Endothelial cell of umbilical vein (primary cell): Measurements from ENCODE around the gene FRMD7. TPM values are rescaled to one million over a fixed set of nuclear protein-coding genes. Genes with fewer than 3 reads are reported as not detected.

Experiments used
- BruUV-seq: library from RNA; stranded (reverse); fragments of 400-500 nt; replicated peaks from 2 replicates; lab custom pipeline; 2021; lab: Mats Ljungman, UMichigan
- CTCF ChIA-PET: fragments of 300-600, 350-600 bp; sonication (Branson Sonifier 250); formaldehyde crosslinking; loops from one replicate; lab custom pipeline; 2021; ENCODE audit warnings: antibody characterized with exemption, inconsistent platforms; lab: Charles Lee
- POLR2A ChIA-PET: fragments of 300-600, 350-600 bp; sonication (Branson Sonifier 250); formaldehyde crosslinking; loops from one replicate; lab custom pipeline; 2021; ENCODE audit warnings: antibody characterized with exemption, inconsistent platforms; lab: Charles Lee
- DNase-seq: peaks from one replicate; pipeline ENCODE4 v3.0.0-alpha.2; 2011; ENCODE audit warnings: low read depth, low spot score
- FAIRE-seq: peaks from 2 replicates; lab custom pipeline; 2011; peaks lifted over from hg19 to GRCh38; lab: Jason Lieb, UNC
- H2AFZ ChIP-seq: 2 replicates; pipeline ENCODE4 v1.6.0; 2012; ENCODE audit warnings: low read depth, low read length, control low read depth, inconsistent platforms
- H3K27ac ChIP-seq: 2 replicates; pipeline ENCODE4 v1.5.1; 2011; ENCODE audit warnings: low read depth, mild to moderate bottlenecking, control low read depth, low read length, moderate library complexity; ENCODE audit not compliant: insufficient read depth
- H3K27me3 ChIP-seq, 2 experiments: 2 replicates each; pipeline versions ENCODE4 v1.6.0 to v1.6.1; 2011; ENCODE audit warnings: low read length in 2 of 2, mixed read lengths in 1 of 2; ENCODE audit not compliant: control insufficient read depth in 2 of 2, insufficient read depth in 2 of 2
- H3K36me3 ChIP-seq, 2 experiments: 2 replicates in 1 of 2; 3 replicates in 1 of 2; pipeline ENCODE4 v1.5.1; 2011; ENCODE audit warnings: low read length in 2 of 2, mild to moderate bottlenecking in 1 of 2, moderate library complexity in 1 of 2; ENCODE audit not compliant: control insufficient read depth in 2 of 2, insufficient read depth in 2 of 2; ENCODE audit errors: extremely low read depth in 1 of 2
- H3K4me1 ChIP-seq: 3 replicates; pipeline ENCODE4 v1.5.1; 2011; ENCODE audit warnings: mild to moderate bottlenecking, low read length; ENCODE audit not compliant: control insufficient read depth, insufficient read depth; ENCODE audit errors: extremely low read depth
- H3K4me2 ChIP-seq: 2 replicates; pipeline ENCODE4 v1.6.1; 2011; ENCODE audit warnings: low read length, control low read depth, mixed read lengths; ENCODE audit not compliant: insufficient read depth
- H3K4me3 ChIP-seq, 3 experiments: fragments of 200-600 bp in 1 of 3; sonication (generic), shearing (Covaris generic) in 1 of 3; replicated peaks in 1 of 3; 2 replicates each; pipeline ENCODE4 v1.5.1; 2011 to 2016; ENCODE audit warnings: control low read depth in 3 of 3, low read length in 3 of 3, mild to moderate bottlenecking in 2 of 3, inconsistent platforms in 1 of 3, low read depth in 1 of 3, moderate library complexity in 1 of 3; ENCODE audit not compliant: insufficient read depth in 1 of 3
- H3K79me2 ChIP-seq: 2 replicates; pipeline ENCODE4 v1.6.0; 2012; ENCODE audit warnings: low read length, inconsistent platforms; ENCODE audit not compliant: control insufficient read depth, insufficient read depth
- H3K9ac ChIP-seq: replicated peaks from 2 replicates; pipeline ENCODE3; 2011; ENCODE audit warnings: low read length, control low read depth; ENCODE audit not compliant: insufficient read depth; ENCODE audit errors: extremely low read depth
- H3K9me1 ChIP-seq: replicated peaks from 3 replicates; pipeline ENCODE4 v1.6.0; 2011; ENCODE audit warnings: mild to moderate bottlenecking, low read length; ENCODE audit not compliant: control insufficient read depth, insufficient read depth; ENCODE audit errors: extremely low read depth
- H3K9me3 ChIP-seq: replicated peaks from 2 replicates; pipeline ENCODE4 v1.5.1; 2012; ENCODE audit warnings: low read length, inconsistent platforms; ENCODE audit not compliant: control insufficient read depth, insufficient read depth
- H4K20me1 ChIP-seq: replicated peaks from 2 replicates; pipeline ENCODE3; 2011; ENCODE audit warnings: mild to moderate bottlenecking, low read length; ENCODE audit not compliant: control insufficient read depth, insufficient read depth; ENCODE audit errors: extremely low read depth
- EZH2 ChIP-seq: IDR thresholded peaks from 2 replicates; pipeline ENCODE4 v1.6.1; 2012; ENCODE audit warnings: borderline replicate concordance, low read depth, mild to moderate bottlenecking, moderate library complexity, low read length, inconsistent platforms; ENCODE audit not compliant: severe bottlenecking
- FOS ChIP-seq: IDR thresholded peaks from 2 replicates; pipeline ENCODE4 v1.6.1; 2011; ENCODE audit warnings: mild to moderate bottlenecking, low read length, moderate library complexity, borderline replicate concordance; ENCODE audit not compliant: insufficient read depth
- GATA2 ChIP-seq: IDR thresholded peaks from 2 replicates; pipeline ENCODE4 v1.7.0; 2011; ENCODE audit warnings: low read depth, mild to moderate bottlenecking, moderate library complexity, mixed read lengths, low read length; ENCODE audit not compliant: insufficient read length, insufficient read depth
- JUN ChIP-seq: IDR thresholded peaks from 2 replicates; pipeline ENCODE4 v1.6.1; 2011; ENCODE audit warnings: borderline replicate concordance, low read depth; ENCODE audit not compliant: insufficient read length, insufficient read depth
- MYC ChIP-seq: IDR thresholded peaks from one replicate; pipeline ENCODE4 v1.6.1; 2011; ENCODE audit warnings: mild to moderate bottlenecking, low read depth, low read length
- POLR2A ChIP-seq: IDR thresholded peaks from 2 replicates; pipeline ENCODE4 v1.6.1; 2012; ENCODE audit warnings: low read depth, mild to moderate bottlenecking, control low read depth, low read length
- POLR2AphosphoS5 ChIP-seq: IDR thresholded peaks from 2 replicates; pipeline ENCODE4 v1.6.1; 2012; ENCODE audit warnings: low read depth, mild to moderate bottlenecking, control low read depth, low read length, moderate library complexity; ENCODE audit not compliant: insufficient read depth
- dilution Hi-C: fragments of 300-500 bp; cut with MboI; formaldehyde crosslinking; loops from one replicate; pipeline ENCODE4 v1.15.0; 2019; ENCODE audit warnings: low sequenced_read_pairs; ENCODE audit not compliant: extremely low pct_ligation_motif_present
- intact Hi-C: fragments of 100-400 bp; cut with micrococcal nuclease; formaldehyde crosslinking; loops from one replicate; pipeline ENCODE4 v1.10.0; 2022
- polyA plus RNA-seq, 4 experiments: library from polyadenylated mRNA; depleted of rRNA in 3 of 4; stranded (reverse) in 3 of 4; unstranded in 1 of 4; fragments of >200 nt; gene quantifications; 2 replicates each; pipeline versions ENCODE4 v1.2.1 to v1.2.3, GENCODE V29; 2011 to 2012; ENCODE audit warnings: missing spikeins in 1 of 4
- total RNA-seq: library from RNA; stranded (reverse); gene quantifications from 2 replicates; pipeline ENCODE4 v1.2.3, GENCODE V29; 2021
- TF ChIP-seq, protein P1 (sequence below), 2 donors: IDR thresholded peaks; 1 replicate in 1 of 2; 2 replicates in 1 of 2; pipeline ENCODE4 v1.5.1; 2011; ENCODE audit warnings: low read length in 2 of 2, mild to moderate bottlenecking in 2 of 2, moderate library complexity in 2 of 2, control low read depth in 1 of 2, inconsistent platforms in 1 of 2, low read depth in 1 of 2; ENCODE audit not compliant: insufficient read depth in 1 of 2; ENCODE audit errors: extremely low read depth in 1 of 2
- TF ChIP-seq, protein P2 (sequence below): IDR thresholded peaks from 2 replicates; pipeline ENCODE4 v1.6.1; 2011; ENCODE audit not compliant: insufficient read depth, insufficient read length

Gene FRMD7
- total and polyA plus RNA-seq, 2 donors (not counting 3 experiments of a cell fraction or from before 2014, with no cell fraction given) = not detected

DNA sequence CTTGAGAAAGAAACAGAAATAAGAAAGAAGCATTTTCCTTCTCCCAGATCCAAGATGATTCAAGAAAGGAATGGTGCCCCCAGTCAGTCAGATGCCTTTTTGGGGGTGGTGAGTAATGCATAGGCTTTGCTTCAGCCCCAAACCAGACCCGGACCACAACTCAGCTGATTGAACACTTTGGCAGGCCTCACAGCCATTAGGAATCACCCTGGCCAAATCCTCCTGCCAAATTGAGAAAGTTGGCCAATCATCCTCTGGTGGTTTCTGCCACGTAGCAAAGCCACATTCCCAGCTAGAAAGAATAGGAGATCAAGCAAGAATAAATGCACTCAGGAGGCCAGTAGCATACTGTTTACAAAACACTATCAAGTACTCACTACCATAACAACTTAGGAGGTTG is 33.7 kb downstream of the FRMD7 start:
- intact Hi-C loops = no loop called here
- Histone ChIP-seq H3K27me3 (no peaks in the 10 kb centered on the region), H3K4me1 (no peaks in the 10 kb centered on the region), H3K9ac (no peak overlapping the region), H3K36me3 (no peaks in the 10 kb centered on the region), H3K9me1 (no peaks in the 10 kb centered on the region), H3K79me2 (no peaks in the 10 kb centered on the region), H4K20me1 (no peaks in the 10 kb centered on the region), H2AFZ (no peak overlapping the region), H3K4me2 (no peak overlapping the region), H3K9me3 (no peaks in the 10 kb centered on the region), H3K27ac (no peak overlapping the region), H3K4me3 (no peak overlapping the region)
- no peak for DNase-seq
- ChIA-PET POLR2A (no interaction called here), CTCF (interaction anchor here (4.6 kb wide), 1 partner anchor 126 kb away, joined by 113 read pairs; the partner anchor contains the start of gene RAP2C)
- dilution Hi-C loops = no loop called here
- no peak for FAIRE-seq
- TF ChIP-seq, protein P1, sequence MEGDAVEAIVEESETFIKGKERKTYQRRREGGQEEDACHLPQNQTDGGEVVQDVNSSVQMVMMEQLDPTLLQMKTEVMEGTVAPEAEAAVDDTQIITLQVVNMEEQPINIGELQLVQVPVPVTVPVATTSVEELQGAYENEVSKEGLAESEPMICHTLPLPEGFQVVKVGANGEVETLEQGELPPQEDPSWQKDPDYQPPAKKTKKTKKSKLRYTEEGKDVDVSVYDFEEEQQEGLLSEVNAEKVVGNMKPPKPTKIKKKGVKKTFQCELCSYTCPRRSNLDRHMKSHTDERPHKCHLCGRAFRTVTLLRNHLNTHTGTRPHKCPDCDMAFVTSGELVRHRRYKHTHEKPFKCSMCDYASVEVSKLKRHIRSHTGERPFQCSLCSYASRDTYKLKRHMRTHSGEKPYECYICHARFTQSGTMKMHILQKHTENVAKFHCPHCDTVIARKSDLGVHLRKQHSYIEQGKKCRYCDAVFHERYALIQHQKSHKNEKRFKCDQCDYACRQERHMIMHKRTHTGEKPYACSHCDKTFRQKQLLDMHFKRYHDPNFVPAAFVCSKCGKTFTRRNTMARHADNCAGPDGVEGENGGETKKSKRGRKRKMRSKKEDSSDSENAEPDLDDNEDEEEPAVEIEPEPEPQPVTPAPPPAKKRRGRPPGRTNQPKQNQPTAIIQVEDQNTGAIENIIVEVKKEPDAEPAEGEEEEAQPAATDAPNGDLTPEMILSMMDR (IDR thresholded peaks at IDR 0.05; ENCODE audit: extremely low read depth in 1 of 2, insufficient read depth in 1 of 2, low read depth in 1 of 2, low read length in 2 of 2) = no peak
- TF ChIP-seq GATA2 = no peak
- TF ChIP-seq POLR2A = no peak
- TF ChIP-seq MYC = no peak
- no peak for TF ChIP-seq JUN
- TF ChIP-seq EZH2 = no peak
- TF ChIP-seq, protein P2, sequence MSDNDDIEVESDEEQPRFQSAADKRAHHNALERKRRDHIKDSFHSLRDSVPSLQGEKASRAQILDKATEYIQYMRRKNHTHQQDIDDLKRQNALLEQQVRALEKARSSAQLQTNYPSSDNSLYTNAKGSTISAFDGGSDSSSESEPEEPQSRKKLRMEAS = no peak
- TF ChIP-seq FOS = no peak
- no peak for TF ChIP-seq POLR2AphosphoS5
- no TSS peak for BruUV-seq
